Left ventricle myocardium superior (tissue), 1 donor: ENCODE data around the gene CDK6. TPM values are rescaled to one million over a fixed set of nuclear protein-coding genes. Genes with fewer than 3 reads are reported as not detected.
A peak's percentile ranks its signal among the peaks of the same experiment; 100 is the strongest.
"Not testable (repeated sequence)": the region's sequence is repeated elsewhere in the genome, so short reads cannot be mapped to it uniquely, and the experiment has no call there.

ENCODE experiments used
- ATAC-seq: fragments of 200-7000 bp; cut with Tn5 transposase; one replicate; pipeline ENCODE4 v1.9.1; 2020; ENCODE audit warnings: mild to moderate bottlenecking, moderate library complexity
- DNase-seq: peaks from one replicate; pipeline ENCODE4 v3.0.0-alpha.2; 2020
- intact Hi-C: fragments of 100-400 bp; cut with micrococcal nuclease; formaldehyde crosslinking; loops from one replicate; pipeline ENCODE4 v1.11.0; 2022
- total RNA-seq: library from RNA; stranded (reverse); fragmentation: NEBNext Ultra II Directional; extraction: Animal tissue kit (Norgen Biotek cat#: 25700); gene quantifications from one replicate; pipeline ENCODE4 v1.2.1, GENCODE V29; 2021
- donor health status: DM: no; HTN: yes; CAD: no; lungs with severe emphysema.

CDK6 gene
- total RNA-seq, 1 donor from 2014 or later = 27.5 TPM

GRCh38 chr7:92777993-92778392 is 58.4 kb downstream of the CDK6 start:
- intact Hi-C loops = no loop called here
- ATAC-seq (no peak), DNase-seq (no peak)

DNA sequence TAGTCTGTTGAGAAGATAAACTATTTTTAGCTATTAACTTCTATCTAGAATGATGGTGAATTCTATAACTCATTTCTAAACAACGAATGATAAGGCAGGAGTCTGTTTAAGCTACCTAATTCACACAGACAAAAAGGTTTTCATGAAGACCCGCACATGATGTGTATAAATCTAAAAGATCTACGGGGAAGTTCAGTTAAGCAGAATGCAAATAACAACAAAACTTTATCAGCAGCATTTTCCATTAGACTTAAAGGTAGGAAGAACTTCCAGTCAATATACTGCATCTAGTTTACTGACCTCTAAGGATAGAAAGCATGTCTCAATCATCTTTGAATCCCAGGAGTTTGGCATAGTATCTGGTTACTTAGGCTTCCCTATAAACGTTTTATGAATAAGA is 62.6 kb downstream of the CDK6 start:
- intact Hi-C loops = no loop called here
- ATAC-seq (no peak), DNase-seq (no peak)

DNA sequence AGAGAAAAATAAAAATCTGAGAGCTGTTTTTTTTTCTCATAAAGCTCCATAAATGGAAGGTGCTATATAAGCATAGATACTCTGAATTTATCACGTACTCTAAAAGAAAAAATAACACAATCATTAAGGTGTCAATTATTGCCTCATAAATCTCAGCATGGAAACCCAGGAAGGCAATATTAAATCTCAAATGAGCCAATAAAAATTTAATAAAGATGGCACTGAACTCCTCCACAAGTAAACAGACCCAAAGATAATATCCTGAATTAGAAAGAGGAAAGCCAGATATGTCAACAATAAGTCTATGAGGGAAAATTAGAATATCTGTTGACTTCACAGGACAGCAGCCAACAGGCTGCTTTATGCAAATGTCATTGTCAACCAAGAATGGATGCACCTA is 66.5 kb downstream of the CDK6 start:
- intact Hi-C loops = no loop called here
- ATAC-seq (no peak), DNase-seq (no peak)

DNA sequence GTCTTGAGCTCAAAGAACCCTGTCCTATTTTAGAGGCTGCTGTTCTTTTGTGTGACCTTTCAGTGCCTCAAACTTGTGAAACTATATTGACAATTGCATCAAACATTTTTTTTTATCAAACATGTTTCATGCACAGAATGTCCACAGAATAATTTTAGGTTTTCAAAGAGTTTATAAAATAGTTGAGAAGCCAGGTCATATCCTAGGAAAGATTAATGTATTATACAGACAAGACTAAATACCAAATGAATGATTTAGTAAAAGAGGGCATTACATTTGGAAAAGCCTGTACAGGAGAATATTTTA is 67.0 kb downstream of the CDK6 start:
- no peak for DNase-seq
- intact Hi-C loops = no loop called here
- ATAC-seq = no peak

DNA sequence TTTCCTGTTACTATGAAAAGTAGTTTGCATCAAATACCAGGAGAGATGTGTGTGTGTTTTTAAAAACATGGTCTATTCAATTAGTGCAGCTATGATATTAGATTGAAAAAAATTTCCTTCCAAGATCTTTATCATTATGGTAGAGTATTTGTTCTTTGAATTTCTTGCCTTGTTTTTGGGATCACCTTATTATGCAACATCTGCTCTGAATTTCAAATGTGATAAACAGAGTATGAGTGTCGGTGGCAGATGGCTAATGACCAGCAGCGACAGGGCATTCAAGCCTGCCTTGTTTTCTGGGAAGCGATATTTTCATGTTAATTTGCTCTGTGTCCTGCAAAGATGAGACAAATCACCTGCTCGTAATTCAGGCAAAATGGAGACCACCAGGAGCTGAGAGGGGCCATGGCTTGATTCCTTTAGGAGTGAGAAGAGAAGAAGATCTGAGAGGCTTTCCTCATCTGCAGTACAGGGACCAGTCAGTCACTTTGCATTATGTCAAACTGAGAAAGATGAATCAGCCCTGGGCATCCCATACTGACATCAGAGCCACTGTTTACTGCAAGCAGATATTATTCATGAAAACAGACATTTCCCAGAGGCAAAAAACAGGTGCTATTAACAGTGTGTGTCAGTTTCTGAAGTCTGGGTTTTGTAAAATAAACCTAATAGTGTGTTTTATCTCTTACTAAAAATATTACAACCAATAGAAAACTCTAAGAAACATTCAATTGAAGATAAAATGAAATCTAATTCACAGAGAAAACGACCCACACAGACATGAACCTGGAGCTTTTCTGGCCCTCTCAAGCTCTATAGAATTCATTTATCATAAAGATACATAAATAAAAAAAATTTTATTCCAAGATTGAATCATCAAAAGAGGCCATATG is 67.6 kb downstream of the CDK6 start:
- ATAC-seq (no peak), DNase-seq (no peak)
- intact Hi-C loops = no loop called here

- no peak for ATAC-seq
- DNase-seq = no peak
- intact Hi-C loops = no loop called here
Observed at GRCh38 chr7:92767437-92767836, 68.9 kb downstream of the CDK6 start.

DNA sequence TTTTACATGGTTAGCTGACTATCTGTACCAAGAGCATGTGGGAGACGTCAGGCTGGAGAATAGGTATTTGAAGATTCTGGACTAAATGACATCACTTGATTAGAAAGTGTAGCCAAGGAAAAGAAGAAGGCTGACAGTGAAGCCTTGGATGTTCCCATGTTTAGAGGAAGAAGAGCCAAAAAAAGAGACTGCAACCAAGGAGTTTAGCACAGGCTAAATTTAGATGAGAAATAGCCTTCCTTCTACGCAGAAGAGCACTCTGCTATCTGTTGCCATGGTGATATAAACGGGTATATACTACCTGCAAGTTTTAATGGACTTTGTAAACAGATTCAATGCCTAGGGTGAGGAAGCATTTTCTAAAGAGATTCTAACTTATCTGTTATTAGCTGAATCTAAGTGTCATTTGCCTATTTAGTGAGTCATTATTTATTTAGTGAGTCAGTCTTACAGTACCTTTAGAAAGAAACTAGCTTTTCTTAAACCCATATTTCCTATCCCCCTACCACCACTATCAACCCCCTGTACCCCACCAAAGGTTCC is 69.8 kb downstream of the CDK6 start:
- ATAC-seq (peak; percentile 88), DNase-seq (no peak)
- intact Hi-C loops = no loop called here

DNA sequence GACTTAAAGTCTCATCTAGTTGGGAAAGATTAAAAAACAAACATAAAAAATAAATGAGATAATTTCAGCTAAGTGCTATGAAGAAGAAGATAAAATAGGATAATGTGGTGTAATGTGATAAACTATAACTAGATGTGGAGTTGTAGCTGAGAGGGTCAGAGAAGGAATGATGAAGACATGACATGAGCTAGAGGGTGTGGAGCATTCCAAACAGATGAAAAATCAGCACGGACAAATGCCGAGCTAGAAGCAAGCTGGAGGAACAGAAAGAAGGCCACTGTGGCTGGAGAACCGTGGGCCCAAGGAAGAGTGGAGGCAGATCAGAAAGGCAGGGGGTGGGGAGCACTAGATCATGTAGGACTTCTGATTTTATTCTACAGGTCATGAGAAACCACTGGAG is 70.6 kb downstream of the CDK6 start:
- peak; percentile 46 for ATAC-seq
- intact Hi-C loops = no loop called here
- DNase-seq = no peak

GRCh38 chr7:92763636-92764423 is 72.5 kb downstream of the CDK6 start:
- ATAC-seq = no peak
- no peak for DNase-seq
- intact Hi-C loops = no loop called here

GRCh38 chr7:92762851-92763250 is 73.5 kb downstream of the CDK6 start:
- ATAC-seq (no peak), DNase-seq (no peak)
- intact Hi-C loops = no loop called here

DNA sequence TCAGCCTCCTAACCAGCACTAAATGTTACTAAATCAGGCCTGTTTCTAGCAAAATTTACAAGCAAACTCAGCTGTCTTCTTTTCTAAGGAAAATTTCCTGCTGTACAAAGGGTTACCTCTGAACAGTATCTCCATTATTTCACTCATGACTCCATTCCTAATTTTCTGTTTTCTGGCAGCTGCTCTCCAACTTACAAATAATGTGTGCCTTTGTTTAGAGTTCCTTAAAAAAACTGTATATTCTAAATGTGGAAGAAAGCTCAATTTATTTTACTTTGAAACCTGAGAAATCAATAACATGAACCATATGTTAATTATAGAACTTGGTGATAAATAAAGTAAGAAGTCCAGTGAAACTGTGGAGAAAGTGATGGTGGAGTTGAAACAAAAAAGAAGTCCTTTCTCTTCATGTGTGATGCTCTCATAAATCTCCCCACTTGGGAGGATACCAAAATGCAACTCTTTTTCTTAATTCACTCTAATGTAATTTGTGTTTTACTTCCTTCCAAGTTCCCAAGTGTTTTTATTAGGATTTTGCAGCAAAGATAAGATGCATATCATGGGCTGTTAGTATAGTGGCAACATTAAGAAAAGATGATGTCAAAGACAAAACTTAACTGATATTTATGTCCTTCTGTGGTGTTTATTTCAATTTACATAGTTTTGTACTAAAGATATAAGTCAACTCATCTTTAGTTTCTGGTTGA is 74.8 kb downstream of the CDK6 start:
- DNase-seq (no peak), ATAC-seq (no peak)
- intact Hi-C loops = no loop called here

DNA sequence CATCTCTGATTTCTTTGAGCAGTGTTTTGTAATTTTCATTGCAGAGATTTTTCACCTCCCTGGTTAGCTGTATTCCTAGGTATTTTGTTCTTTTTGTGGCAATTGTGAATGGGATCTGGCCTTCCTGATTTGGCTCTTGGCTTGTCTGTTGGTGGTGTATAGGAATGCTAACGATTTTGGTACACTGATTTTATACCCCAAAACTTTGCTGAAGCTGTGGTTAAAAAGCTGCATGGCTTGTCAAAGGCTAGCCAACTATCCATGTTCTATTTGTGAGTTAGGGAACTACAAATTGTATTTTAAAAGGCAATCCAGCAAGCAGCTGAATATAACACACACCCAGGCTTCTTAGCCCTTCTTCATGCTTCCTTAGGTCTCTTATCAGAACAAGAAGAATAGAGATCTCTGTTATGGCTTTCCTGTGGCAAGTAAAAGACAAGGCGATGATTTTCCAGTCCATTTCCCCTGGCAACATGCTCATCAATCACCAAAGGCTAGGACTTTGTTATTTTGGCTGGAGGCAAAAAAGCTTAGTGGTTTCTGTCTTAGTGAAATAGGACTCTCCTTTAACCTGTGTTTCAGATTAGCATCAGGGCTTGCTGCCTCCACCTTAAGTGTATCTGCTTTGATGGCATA is 77.5 kb downstream of the CDK6 start:
- ATAC-seq (no peak), DNase-seq (no peak)
- intact Hi-C loops = no loop called here

- ATAC-seq, DNase-seq, intact Hi-C loops: not testable (repeated sequence)
Observed at GRCh38 chr7:92757311-92757910, 79.0 kb downstream of the CDK6 start.

GRCh38 chr7:92755680-92756079 is 80.7 kb downstream of the CDK6 start:
- intact Hi-C loops = no loop called here
- no peak for ATAC-seq
- no peak for DNase-seq

DNA sequence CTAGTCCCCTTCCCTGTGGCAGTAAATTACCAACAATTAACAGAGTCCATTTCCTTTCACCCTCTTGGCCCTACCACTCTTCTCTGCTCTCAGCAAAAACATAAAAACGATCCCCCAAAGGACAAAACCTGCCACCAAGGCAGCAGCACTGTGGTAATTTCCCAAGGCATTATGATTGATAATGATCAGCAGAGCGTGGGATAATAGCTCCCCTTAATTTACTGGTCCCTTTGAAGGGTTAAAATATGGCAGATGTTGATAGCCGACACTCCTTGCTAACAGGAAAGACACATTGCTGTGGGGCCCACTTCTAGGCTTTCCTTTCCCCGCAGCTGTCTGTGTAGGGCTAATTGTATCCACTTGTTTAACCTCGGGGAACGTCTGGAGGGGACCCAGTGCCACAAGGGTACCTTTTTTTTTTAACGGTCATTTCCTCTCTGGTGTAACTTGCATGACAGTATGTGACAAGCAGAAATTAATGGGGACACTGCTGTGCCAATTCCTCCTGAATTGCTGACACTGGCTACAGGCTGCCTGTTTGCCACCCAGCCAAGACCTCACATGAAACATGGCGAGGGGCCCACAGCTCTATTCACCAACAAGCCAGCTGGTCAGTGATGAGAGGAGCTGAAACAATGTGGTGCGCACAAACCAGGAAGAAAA is 81.3 kb downstream of the CDK6 start:
- intact Hi-C loops = no loop called here
- peak; percentile 73 for ATAC-seq
- peak; percentile 47 for DNase-seq

DNA sequence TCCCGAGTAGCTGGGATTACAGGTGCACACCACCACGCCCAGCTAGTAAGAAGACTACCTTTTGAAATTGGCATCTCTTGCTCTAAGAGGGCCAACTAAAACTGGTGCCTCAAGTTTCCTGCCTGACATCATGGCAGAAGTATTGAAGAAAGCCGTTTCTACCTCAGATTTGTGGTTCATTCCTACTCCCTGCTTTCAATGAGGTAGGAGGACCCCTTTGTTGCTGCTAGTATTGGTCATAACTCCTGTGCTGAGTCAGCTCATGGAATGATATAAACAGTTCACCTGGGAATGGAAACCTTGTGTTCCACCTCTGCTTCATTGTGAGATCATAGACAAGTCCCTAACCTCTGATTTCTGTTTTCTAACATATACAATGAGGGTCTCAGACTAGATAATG is 82.8 kb downstream of the CDK6 start:
- intact Hi-C loops = no loop called here
- DNase-seq (no peak), ATAC-seq (no peak)

DNA sequence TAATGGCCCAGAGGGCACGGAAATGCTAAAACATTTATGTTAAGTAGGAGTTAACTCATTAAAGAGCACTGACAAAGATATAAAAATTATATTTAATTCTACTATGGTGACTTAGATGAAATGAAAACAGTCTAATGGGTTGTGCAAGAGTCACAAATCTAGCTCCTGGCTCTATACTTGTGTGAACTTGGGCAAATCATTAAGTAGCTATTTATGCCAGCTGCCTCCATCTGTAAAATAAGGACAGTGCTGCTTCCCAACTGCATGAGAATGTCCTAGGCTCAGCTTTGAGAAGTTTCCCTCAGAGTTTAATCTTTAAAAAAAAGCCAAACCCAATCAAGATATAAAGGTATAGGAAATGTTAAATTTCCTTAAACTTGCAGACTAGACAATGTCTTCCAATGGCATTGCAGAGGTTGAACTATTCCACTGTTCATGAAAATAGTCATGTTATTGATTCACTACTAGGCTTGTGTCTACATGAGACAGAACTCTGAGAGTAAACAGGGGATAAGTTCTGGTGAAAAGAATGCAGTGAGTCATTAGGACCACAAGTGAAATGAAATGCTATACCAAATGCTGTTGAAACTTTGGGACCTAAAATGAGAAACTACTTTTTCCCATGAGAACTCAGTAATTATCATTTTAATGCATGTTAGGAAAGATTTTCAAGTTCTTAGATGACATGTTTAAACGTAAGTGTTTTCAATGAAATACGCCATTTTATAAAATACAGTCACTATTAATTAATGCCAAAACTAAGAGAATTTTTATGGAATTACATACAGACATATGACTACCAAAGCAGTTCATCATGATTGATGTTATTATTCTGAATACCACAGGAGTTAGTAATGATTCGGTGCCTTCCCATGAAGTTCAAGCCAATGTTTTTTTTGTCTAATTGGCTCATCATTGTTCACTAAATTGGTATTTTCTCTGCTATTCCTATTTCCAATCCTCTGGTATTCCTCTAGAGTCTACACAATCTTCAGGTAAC is 84.2 kb downstream of the CDK6 start:
- ATAC-seq (peak; percentile 45), DNase-seq (no peak)
- intact Hi-C loops = no loop called here
